Activated B cell treated with CpG ODN at 0.5 μM for 24 hours (primary cell): Measurements from ENCODE around the gene ADCY5. TPM values are rescaled to one million over a fixed set of nuclear protein-coding genes. Genes with fewer than 3 reads are reported as not detected.

ENCODE experiments used
- ATAC-seq: fragments of 200-7000 bp; cut with Tn5 transposase; one replicate; pipeline ENCODE4 v1.10.0; 2021; ENCODE audit warnings: low read depth, mild to moderate bottlenecking, moderate library complexity
- CTCF ChIA-PET: fragments of 350-600 bp; sonication (Branson Sonifier 250); formaldehyde crosslinking; loops from one replicate; lab custom pipeline; 2021; ENCODE audit warnings: antibody characterized with exemption; lab: Charles Lee
- POLR2A ChIA-PET: fragments of 350-600 bp; sonication (Branson Sonifier 250); formaldehyde crosslinking; loops from one replicate; lab custom pipeline; 2021; ENCODE audit warnings: antibody characterized with exemption; lab: Charles Lee
- DNase-seq: peaks from one replicate; pipeline ENCODE4 v3.0.0; 2022
- H3K27ac Mint-ChIP-seq: one replicate; pipeline ENCODE4 v1.8.0; 2020; ENCODE audit warnings: mixed read lengths
- H3K27me3 Mint-ChIP-seq: one replicate; pipeline ENCODE4 v1.8.0; 2021; ENCODE audit warnings: mixed read lengths
- H3K36me3 Mint-ChIP-seq: one replicate; pipeline ENCODE4 v1.8.0; 2021; ENCODE audit warnings: low read depth, mixed read lengths
- H3K4me1 Mint-ChIP-seq: one replicate; pipeline ENCODE4 v1.8.0; 2021; ENCODE audit warnings: mixed read lengths
- H3K4me3 Mint-ChIP-seq: one replicate; pipeline ENCODE4 v1.8.0; 2020; ENCODE audit warnings: mild to moderate bottlenecking, mixed read lengths
- H3K9me3 Mint-ChIP-seq: one replicate; pipeline ENCODE4 v1.8.0; 2020; ENCODE audit warnings: mixed read lengths
- CTCF ChIP-seq: fragments of 200-600 bp; IDR thresholded peaks from one replicate; pipeline ENCODE4 v1.8.0; 2022; ENCODE audit warnings: antibody characterized with exemption, mild to moderate bottlenecking
- intact Hi-C: fragments of 100-400 bp; cut with micrococcal nuclease; formaldehyde crosslinking; loops from one replicate; pipeline ENCODE4 v1.15.1; 2024
- total RNA-seq: library from RNA; stranded (reverse); gene quantifications from 2 replicates; pipeline ENCODE4 v1.2.3, GENCODE V29; 2022

The ADCY5 gene
- not detected in 2 replicates for total RNA-seq

- TF ChIP-seq CTCF, result no peak
- intact Hi-C loops, result loop anchor here (5.0 kb wide), 2 partner anchors 39 to 109 kb away; no protein-coding TSS in a partner anchor
- H3K27ac Mint-ChIP-seq, result no peak within 1 kb of the TSS
- CTCF ChIA-PET, result no interaction called here
- DNase-seq (peak; percentile 23), ATAC-seq (peak; percentile 14)
- peaks cover 47% of the 10 kb centered on the region for H3K27me3 Mint-ChIP-seq
- POLR2A ChIA-PET, result no interaction called here
- peaks cover 7% of the 10 kb centered on the region for H3K4me1 Mint-ChIP-seq
- H3K4me3 Mint-ChIP-seq, result peak within 1 kb of the TSS; percentile 61
- H3K9me3 Mint-ChIP-seq, result no peaks in the 10 kb centered on the region
- no peaks in the 10 kb centered on the region for H3K36me3 Mint-ChIP-seq
These were observed at the start of gene ADCY5 for GRCh38 chr3:123448536-123449101. Gene ADCY5 (minus strand): TSS chr3:123449090. CDS start chr3:123448545, 545 bp downstream.

GRCh38 chr3:123493912-123494311 is 45.0 kb upstream of the ADCY5 start:
- no peaks in the 10 kb centered on the region for H3K27me3 Mint-ChIP-seq
- no peaks in the 10 kb centered on the region for H3K4me1 Mint-ChIP-seq
- no peak overlapping the region for H3K27ac Mint-ChIP-seq
- H3K4me3 Mint-ChIP-seq, result no peak overlapping the region
- ATAC-seq (no peak), DNase-seq (no peak)
- ChIA-PET CTCF (interaction anchor here (0.6 kb wide), 1 partner anchor 15 kb away, joined by 3 read pairs; no protein-coding TSS in a partner anchor), POLR2A (no interaction called here)
- no peaks in the 10 kb centered on the region for H3K9me3 Mint-ChIP-seq
- H3K36me3 Mint-ChIP-seq, result peaks cover 62% of the 10 kb centered on the region
- intact Hi-C loops, result no loop called here
- TF ChIP-seq CTCF, result no peak

- no peaks in the 10 kb centered on the region for H3K27me3 Mint-ChIP-seq
- no peak overlapping the region for H3K4me3 Mint-ChIP-seq
- ATAC-seq (no peak), DNase-seq (no peak)
- TF ChIP-seq CTCF, result no peak
- no peak overlapping the region for H3K27ac Mint-ChIP-seq
- ChIA-PET POLR2A (no interaction called here), CTCF (no interaction called here)
- H3K9me3 Mint-ChIP-seq, result no peaks in the 10 kb centered on the region
- peaks cover 44% of the 10 kb centered on the region for H3K36me3 Mint-ChIP-seq
- intact Hi-C loops, result no loop called here
- no peaks in the 10 kb centered on the region for H3K4me1 Mint-ChIP-seq
These were observed 43.2 kb upstream of the ADCY5 start for GRCh38 chr3:123491966-123492587.

- H3K27ac Mint-ChIP-seq, result no peak overlapping the region
- ChIA-PET POLR2A (no interaction called here), CTCF (interaction anchor here (0.7 to 1.4 kb wide), 3 partner anchors 9 to 69 kb away, joined by 3 to 4 read pairs (median 4); no protein-coding TSS in a partner anchor)
- no peak overlapping the region for H3K4me3 Mint-ChIP-seq
- no peaks in the 10 kb centered on the region for H3K4me1 Mint-ChIP-seq
- intact Hi-C loops, result loop anchor here (1.0 to 5.0 kb wide), 3 partner anchors 42 to 1943 kb away; partner anchors contain the start of gene ADCY5
- TF ChIP-seq CTCF, result no peak
- peaks cover 5% of the 10 kb centered on the region for H3K27me3 Mint-ChIP-seq
- DNase-seq (no peak), ATAC-seq (no peak)
- no peaks in the 10 kb centered on the region for H3K9me3 Mint-ChIP-seq
- peaks cover 26% of the 10 kb centered on the region for H3K36me3 Mint-ChIP-seq
These were observed 40.6 kb upstream of the ADCY5 start for GRCh38 chr3:123489400-123490004.
